IMR-90 (cell line): ENCODE results near the gene FGFBP2.
"Not testable (repeated sequence)": the region's sequence is repeated elsewhere in the genome, so short reads cannot be mapped to it uniquely, and the experiment has no call there.

Experiments
- FOS ChIP-seq: fragments of 150-350 bp; IDR thresholded peaks from 2 replicates; pipeline ENCODE4 v1.6.1; 2016; ENCODE audit warnings: low read depth, low read length
- MAZ ChIP-seq: IDR thresholded peaks from 2 replicates; pipeline ENCODE4 v1.6.1; 2012; ENCODE audit warnings: low read depth, mild to moderate bottlenecking, low read length, improper control_type of control experiment, moderate library complexity, borderline replicate concordance
- POLR2A ChIP-seq: IDR thresholded peaks from 2 replicates; pipeline ENCODE4 v1.6.1; 2012; ENCODE audit warnings: mild to moderate bottlenecking, low read depth, low read length
- RCOR1 ChIP-seq: IDR thresholded peaks from 2 replicates; pipeline ENCODE4 v1.6.1; 2012; ENCODE audit warnings: mild to moderate bottlenecking, low read length, improper control_type of control experiment; ENCODE audit not compliant: insufficient replicate concordance
- SMC3 ChIP-seq: fragments of 150-350 bp; IDR thresholded peaks from 2 replicates; pipeline ENCODE4 v1.6.1; 2016; ENCODE audit warnings: low read depth, mild to moderate bottlenecking, antibody characterized with exemption, low read length, moderate library complexity
- TF ChIP-seq, protein P1 (sequence below): conservative IDR thresholded peaks from 2 replicates; pipeline ENCODE4 v1.5.1; 2012; ENCODE audit warnings: mild to moderate bottlenecking, low read depth, low read length, improper control_type of control experiment
- TF ChIP-seq, protein P2 (sequence below): fragments of 150-350 bp; IDR thresholded peaks from 2 replicates; pipeline ENCODE4 v1.6.1; 2016; ENCODE audit warnings: low read depth, mild to moderate bottlenecking, low read length, moderate library complexity, borderline replicate concordance

GRCh38 chr4:15916358-15916757, 46.6 kb downstream of the FGFBP2 start:
- TF ChIP-seq POLR2A, SMC3, RCOR1, MAZ, FOS: not testable (repeated sequence)
- TF ChIP-seq, protein P1, sequence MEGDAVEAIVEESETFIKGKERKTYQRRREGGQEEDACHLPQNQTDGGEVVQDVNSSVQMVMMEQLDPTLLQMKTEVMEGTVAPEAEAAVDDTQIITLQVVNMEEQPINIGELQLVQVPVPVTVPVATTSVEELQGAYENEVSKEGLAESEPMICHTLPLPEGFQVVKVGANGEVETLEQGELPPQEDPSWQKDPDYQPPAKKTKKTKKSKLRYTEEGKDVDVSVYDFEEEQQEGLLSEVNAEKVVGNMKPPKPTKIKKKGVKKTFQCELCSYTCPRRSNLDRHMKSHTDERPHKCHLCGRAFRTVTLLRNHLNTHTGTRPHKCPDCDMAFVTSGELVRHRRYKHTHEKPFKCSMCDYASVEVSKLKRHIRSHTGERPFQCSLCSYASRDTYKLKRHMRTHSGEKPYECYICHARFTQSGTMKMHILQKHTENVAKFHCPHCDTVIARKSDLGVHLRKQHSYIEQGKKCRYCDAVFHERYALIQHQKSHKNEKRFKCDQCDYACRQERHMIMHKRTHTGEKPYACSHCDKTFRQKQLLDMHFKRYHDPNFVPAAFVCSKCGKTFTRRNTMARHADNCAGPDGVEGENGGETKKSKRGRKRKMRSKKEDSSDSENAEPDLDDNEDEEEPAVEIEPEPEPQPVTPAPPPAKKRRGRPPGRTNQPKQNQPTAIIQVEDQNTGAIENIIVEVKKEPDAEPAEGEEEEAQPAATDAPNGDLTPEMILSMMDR, result not testable (repeated sequence)
- TF ChIP-seq, protein P2, sequence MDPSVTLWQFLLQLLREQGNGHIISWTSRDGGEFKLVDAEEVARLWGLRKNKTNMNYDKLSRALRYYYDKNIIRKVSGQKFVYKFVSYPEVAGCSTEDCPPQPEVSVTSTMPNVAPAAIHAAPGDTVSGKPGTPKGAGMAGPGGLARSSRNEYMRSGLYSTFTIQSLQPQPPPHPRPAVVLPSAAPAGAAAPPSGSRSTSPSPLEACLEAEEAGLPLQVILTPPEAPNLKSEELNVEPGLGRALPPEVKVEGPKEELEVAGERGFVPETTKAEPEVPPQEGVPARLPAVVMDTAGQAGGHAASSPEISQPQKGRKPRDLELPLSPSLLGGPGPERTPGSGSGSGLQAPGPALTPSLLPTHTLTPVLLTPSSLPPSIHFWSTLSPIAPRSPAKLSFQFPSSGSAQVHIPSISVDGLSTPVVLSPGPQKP, result not testable (repeated sequence)
